ENCODE results near the gene FAM151A. TPM values are rescaled to one million over a fixed set of nuclear protein-coding genes. Genes with fewer than 3 reads are reported as not detected.

FAM151A gene
- total and polyA plus RNA-seq, 2 experiments from 2014 or later: 9.8 to 13.5 TPM

DNA sequence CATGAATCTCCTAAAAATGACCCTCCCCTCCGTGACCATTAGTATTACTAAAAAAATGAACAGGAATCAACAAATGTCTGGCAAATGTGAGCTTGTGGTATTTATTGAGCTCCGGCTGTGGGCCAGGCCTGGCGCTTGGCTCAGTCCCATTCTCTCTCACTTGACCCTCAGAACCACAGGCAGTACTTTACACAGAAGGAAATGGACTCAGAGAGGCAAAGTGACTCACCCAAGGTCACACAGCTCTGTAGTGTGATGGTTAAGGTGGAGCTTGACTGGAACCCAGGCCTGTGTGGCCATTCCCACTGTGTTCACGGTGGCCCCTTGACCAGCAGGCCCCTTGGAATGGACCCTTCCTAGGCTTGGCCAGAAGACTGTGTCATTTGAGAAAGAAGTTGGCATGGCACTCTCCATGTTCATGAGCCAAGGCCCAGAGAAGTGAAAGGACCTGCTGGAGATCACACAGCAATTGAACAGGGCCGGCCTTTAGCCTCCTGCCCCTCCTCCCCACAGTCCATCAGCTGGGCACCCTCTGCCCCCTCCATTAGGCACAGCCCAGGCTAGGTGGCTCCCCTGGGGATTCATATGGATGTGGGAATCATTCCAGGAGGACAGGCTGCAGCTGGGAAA, 32.1 kb downstream of the FAM151A start:
- no peaks in the 10 kb centered on the region for H3K36me3 ChIP-seq (replicated peaks; ENCODE audit: insufficient read depth, low read depth)
- no peak overlapping the region for H3K27ac ChIP-seq
- no peaks in the 10 kb centered on the region for H3K4me1 ChIP-seq (ENCODE audit: insufficient read depth)
- DNase-seq (ENCODE audit: low spot score): no peak
- H3K27me3 ChIP-seq: no peaks in the 10 kb centered on the region
- H3K4me2 ChIP-seq: no peak overlapping the region
- H2AFZ ChIP-seq: no peak overlapping the region
- H3K9me3 ChIP-seq (ENCODE audit: low read depth): no peaks in the 10 kb centered on the region
- H4K20me1 ChIP-seq (ENCODE audit: insufficient read depth, poor library complexity, severe bottlenecking): no peaks in the 10 kb centered on the region
- H3K4me3 ChIP-seq: no peak overlapping the region
- no peak for TF ChIP-seq EZH2 (IDR thresholded peaks at IDR 0.05; ENCODE audit: borderline replicate concordance)
- TF ChIP-seq, protein P1, sequence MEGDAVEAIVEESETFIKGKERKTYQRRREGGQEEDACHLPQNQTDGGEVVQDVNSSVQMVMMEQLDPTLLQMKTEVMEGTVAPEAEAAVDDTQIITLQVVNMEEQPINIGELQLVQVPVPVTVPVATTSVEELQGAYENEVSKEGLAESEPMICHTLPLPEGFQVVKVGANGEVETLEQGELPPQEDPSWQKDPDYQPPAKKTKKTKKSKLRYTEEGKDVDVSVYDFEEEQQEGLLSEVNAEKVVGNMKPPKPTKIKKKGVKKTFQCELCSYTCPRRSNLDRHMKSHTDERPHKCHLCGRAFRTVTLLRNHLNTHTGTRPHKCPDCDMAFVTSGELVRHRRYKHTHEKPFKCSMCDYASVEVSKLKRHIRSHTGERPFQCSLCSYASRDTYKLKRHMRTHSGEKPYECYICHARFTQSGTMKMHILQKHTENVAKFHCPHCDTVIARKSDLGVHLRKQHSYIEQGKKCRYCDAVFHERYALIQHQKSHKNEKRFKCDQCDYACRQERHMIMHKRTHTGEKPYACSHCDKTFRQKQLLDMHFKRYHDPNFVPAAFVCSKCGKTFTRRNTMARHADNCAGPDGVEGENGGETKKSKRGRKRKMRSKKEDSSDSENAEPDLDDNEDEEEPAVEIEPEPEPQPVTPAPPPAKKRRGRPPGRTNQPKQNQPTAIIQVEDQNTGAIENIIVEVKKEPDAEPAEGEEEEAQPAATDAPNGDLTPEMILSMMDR (IDR thresholded peaks at IDR 0.05; ENCODE audit: poor library complexity): no peak
- no peak for TF ChIP-seq EZH2phosphoT487 (IDR thresholded peaks at IDR 0.05; ENCODE audit: low read depth, severe bottlenecking, unreplicated experiment)
- H3K79me2 ChIP-seq: no peaks in the 10 kb centered on the region
- no peaks in the 10 kb centered on the region for H3K9me2 ChIP-seq (replicated peaks; ENCODE audit: insufficient read depth)
- WGBS (ENCODE audit: low lambda C conversion rate, missing lambda C conversion rate): 98% methylated on average over 5 of the region's 5 CpGs

DNA sequence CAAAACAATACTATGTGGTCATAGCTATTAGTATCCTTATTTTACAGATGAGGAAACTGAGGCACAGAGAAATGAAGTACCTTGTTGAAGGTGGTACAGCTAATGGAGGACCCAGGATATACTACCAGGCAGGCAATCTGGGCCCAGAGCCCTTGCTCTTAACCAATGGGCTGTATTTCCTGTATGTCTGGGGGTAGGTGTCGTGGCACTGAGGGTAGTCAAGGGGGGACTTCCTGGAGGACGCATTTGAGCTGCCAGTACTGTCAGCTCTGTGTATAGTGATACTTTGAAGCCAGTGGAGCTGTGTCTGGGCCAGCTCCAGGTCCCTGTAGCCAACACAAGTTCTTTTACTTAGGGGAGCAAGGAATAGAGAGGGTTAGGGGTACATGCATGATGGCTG, 34.9 kb downstream of the FAM151A start:
- Histone ChIP-seq H3K4me1 (ENCODE audit: insufficient read depth) (no peaks in the 10 kb centered on the region), H3K4me3 (no peak overlapping the region), H3K79me2 (no peaks in the 10 kb centered on the region), H3K9me2 (replicated peaks; ENCODE audit: insufficient read depth) (no peaks in the 10 kb centered on the region), H3K9me3 (ENCODE audit: low read depth) (no peaks in the 10 kb centered on the region), H3K27ac (no peak overlapping the region), H4K20me1 (ENCODE audit: insufficient read depth, poor library complexity, severe bottlenecking) (no peaks in the 10 kb centered on the region), H2AFZ (no peak overlapping the region), H3K27me3 (no peaks in the 10 kb centered on the region), H3K36me3 (replicated peaks; ENCODE audit: insufficient read depth, low read depth) (no peaks in the 10 kb centered on the region), H3K4me2 (no peak overlapping the region)
- no peak for TF ChIP-seq EZH2phosphoT487 (IDR thresholded peaks at IDR 0.05; ENCODE audit: low read depth, severe bottlenecking, unreplicated experiment)
- no peak for TF ChIP-seq EZH2 (IDR thresholded peaks at IDR 0.05; ENCODE audit: borderline replicate concordance)
- TF ChIP-seq, protein P1 (IDR thresholded peaks at IDR 0.05; ENCODE audit: poor library complexity): no peak
- no peak for DNase-seq (ENCODE audit: low spot score)
- 82% methylated on average over 2 of the region's 2 CpGs for WGBS (ENCODE audit: low lambda C conversion rate, missing lambda C conversion rate)

DNA sequence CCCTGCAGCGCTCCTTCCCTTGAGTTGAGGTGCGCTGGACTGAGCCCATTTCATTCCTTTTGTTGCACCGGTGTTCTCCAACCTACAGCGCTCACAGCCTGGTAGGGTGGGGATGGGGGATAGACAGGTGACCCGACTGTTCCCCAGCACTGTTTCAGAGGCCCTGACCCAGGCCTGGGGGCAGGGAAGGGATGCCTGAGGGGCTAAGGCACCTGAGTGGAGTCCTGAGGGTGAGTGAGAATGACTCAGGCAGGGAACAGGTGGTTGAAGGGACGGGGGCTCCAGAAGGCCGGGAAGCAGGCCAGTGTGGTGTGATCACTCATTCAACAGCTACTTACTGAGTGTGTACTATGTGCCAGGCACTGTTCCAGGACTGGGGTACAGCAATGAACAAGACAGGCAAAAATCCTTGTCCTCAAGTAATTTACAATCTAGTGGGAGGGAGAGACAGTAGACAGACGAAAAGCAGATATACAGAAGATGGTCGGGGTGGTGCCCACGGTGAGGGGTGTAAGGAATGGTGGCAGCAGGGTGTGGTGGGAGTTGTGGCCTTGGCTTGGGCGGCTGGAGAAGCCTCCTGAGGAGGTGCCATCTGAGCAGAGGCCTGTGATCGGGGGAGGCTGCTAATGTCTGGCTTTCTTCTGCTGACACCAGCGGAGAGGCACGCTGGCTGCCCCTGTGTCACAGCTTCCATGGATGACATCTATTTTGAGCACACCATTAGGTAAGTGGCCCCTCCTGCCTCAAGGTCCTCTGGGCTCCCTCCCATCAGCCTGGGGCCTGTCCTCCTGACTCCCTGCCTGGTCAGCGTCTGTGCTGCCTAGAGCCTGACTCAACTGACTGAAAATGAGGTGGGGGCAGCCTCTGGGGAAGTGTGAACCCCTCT, 37.9 kb downstream of the FAM151A start:
- Histone ChIP-seq H3K79me2 (no peaks in the 10 kb centered on the region), H3K4me3 (no peak overlapping the region), H3K27ac (no peak overlapping the region), H2AFZ (no peak overlapping the region), H3K36me3 (replicated peaks; ENCODE audit: insufficient read depth, low read depth) (no peaks in the 10 kb centered on the region), H3K4me2 (no peak overlapping the region), H3K4me1 (ENCODE audit: insufficient read depth) (peaks cover 4% of the 10 kb centered on the region), H4K20me1 (ENCODE audit: insufficient read depth, poor library complexity, severe bottlenecking) (no peaks in the 10 kb centered on the region), H3K27me3 (no peaks in the 10 kb centered on the region), H3K9me2 (replicated peaks; ENCODE audit: insufficient read depth) (no peaks in the 10 kb centered on the region), H3K9me3 (ENCODE audit: low read depth) (no peaks in the 10 kb centered on the region)
- TF ChIP-seq EZH2 (IDR thresholded peaks at IDR 0.05; ENCODE audit: borderline replicate concordance) (no peak), EZH2phosphoT487 (IDR thresholded peaks at IDR 0.05; ENCODE audit: low read depth, severe bottlenecking, unreplicated experiment) (no peak)
- TF ChIP-seq, protein P1 (IDR thresholded peaks at IDR 0.05; ENCODE audit: poor library complexity): no peak
- DNase-seq (ENCODE audit: low spot score): no peak
- 84% methylated on average over 15 of the region's 15 CpGs for WGBS (ENCODE audit: low lambda C conversion rate, missing lambda C conversion rate)
